Stimulated activated CD4-positive, alpha-beta T cell treated with anti-CD3 and anti-CD28 coated beads, Interleukin-4, amount 100 ng/mL, for 24 hours (primary cell): ENCODE data around the gene FLT3LG.
A peak's percentile ranks its signal among the peaks of the same experiment; 100 is the strongest.
"Not testable (repeated sequence)": the region's sequence is repeated elsewhere in the genome, so short reads cannot be mapped to it uniquely, and the experiment has no call there.

Experiments
- DNase-seq: peaks from one replicate; pipeline ENCODE4 v3.0.0-alpha.2; 2020

Gene FLT3LG

DNA sequence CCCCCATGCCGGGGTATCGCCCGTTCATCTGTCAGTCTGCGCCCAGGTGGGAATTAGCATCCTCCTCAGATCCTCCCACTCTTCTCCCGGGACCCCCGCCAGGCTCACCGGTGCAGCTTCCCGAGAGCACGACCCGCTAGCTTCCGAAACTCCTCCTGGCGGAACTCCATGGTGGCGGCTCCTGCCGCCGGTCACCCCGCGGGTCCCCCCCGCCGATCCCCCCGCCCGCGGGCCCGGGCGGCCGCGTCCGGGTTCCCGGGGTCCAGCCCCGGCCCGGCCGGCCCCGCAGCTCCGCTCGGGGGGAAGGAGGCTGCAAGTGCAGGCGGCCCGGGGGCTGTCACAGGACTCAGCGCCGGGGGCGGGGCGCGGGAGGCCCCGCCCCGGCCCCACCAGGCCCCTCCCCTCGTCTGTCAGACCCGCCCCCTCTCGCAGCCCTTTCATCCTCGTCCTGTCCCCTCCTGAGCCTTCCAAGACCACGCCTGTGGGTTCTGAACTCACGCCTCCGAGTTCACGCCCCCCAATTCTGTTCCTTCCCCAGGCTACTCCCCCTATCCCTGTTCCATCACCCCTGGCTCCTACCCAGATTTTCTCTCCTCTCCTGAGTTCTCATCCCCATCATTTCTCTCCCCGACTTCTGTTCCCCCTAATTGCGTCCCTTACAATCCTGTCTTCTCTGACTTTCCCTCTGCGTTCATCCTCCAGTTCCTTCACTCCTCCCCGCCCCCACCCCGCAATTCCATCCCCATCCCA, 32.6 kb upstream of the FLT3LG start, which contains the start of gene SLC17A7:
TSS of gene SLC17A7 (minus strand) at position 318 of the 750 bp plus-strand sequence. CDS start at position 170, 148 bp downstream.
- DNase-seq = peak; percentile 35

- no peak for DNase-seq
These were observed 32.1 kb upstream of the FLT3LG start for GRCh38 chr19:49441960-49442350.

DNA sequence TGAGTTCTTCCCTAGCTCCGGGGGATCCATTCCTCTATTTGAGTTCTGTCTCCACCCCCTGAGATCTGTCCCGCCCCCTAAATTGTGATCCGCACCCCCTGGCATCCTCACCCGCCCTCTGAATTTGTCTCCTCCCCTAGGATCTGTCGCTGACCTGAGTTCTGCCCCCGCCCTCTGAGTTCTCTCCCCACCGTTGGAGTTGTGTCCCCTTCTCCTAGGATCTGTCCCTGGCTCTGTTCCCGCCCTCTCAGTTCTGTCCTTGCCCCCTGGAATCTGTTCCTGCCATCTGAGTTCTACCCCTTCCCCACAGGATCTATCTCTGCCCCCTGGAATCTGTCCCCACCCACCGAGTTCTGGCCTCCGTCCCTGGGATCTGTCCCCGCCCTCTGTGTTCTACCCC, 31.7 kb upstream of the FLT3LG start:
- no peak for DNase-seq

DNA sequence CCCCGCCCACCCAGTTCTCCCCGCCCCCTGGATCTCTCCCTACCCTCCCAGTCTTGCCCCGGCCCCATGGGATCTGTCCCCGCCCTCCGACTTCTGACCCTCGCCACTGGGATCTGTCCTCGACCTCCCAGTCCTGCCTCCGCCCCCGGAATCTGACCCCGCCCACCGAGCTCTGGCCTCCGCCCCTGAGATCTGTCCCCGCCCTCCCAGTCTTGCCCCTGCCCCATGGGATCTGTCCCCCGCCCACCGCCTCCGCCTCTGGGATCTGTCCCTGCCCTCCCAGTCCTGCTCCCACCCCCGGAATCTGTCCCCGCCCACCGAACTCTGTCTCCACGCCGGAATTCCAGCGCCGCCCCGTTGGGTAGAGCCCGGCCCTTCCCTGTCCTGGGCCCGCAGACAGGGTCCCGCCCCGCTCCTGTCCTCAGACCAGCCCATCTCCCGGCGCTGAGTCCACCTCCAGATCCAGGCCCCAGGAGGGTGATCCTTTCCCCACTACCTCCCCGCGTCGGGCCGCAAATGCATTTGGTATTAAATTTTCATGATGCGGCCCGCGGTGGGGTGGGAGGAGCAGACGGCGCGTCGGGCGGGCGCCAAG, 31.1 kb upstream of the FLT3LG start:
- peak; percentile 63 for DNase-seq

GRCh38 chr19:49443366-49444099, 30.5 kb upstream of the FLT3LG start:
- DNase-seq = peak; percentile 95

DNA sequence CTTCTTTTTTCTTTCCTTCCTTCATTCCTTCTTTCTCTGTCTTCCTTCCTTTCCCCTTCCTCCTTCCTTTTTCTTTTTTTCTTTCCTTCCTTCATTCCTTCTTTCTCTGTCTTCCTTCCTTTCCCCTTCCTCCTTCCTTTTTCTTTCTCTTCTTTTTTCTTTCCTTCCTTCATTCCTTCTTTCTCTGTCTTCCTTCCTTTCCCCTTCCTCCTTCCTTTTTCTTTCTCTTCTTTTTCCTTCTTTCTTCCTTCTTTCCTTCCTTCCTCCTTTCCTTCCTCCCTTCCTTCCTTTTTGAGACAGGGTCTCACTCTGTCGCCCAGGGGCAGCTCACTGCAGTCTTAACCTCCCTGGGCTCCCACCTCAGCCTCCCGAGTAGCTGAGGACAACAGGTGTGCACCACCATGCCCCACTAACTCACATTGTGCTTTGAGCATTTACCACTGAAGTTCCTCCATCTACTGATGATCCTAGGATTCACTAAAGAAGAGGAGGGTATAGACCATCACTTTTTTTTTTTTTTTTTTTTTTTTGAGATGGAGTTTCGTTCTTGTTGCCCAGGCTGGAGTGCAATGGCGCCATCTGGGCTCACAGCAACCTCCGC, 29.8 kb upstream of the FLT3LG start:
- not testable (repeated sequence) for DNase-seq

DNA sequence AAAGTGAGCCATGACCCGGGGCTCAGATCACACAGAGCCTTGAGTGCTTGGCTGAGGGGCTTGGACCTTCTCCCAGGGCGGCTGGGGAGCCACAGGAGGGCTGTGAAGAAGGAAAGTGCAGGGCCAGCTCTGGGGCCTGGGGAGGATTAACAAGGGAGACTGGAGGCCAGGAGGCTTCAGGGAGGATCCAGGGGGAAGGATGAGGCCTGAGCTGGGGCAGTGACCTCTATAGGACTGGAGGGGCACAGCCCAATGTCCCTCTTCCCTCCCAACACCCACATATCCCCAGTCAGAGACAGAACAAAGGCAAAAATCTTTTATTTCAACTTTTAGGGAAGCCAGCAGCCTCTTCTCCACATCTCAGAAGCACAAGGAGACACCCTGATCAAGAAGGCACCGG, 28.0 kb upstream of the FLT3LG start:
- no peak for DNase-seq

DNA sequence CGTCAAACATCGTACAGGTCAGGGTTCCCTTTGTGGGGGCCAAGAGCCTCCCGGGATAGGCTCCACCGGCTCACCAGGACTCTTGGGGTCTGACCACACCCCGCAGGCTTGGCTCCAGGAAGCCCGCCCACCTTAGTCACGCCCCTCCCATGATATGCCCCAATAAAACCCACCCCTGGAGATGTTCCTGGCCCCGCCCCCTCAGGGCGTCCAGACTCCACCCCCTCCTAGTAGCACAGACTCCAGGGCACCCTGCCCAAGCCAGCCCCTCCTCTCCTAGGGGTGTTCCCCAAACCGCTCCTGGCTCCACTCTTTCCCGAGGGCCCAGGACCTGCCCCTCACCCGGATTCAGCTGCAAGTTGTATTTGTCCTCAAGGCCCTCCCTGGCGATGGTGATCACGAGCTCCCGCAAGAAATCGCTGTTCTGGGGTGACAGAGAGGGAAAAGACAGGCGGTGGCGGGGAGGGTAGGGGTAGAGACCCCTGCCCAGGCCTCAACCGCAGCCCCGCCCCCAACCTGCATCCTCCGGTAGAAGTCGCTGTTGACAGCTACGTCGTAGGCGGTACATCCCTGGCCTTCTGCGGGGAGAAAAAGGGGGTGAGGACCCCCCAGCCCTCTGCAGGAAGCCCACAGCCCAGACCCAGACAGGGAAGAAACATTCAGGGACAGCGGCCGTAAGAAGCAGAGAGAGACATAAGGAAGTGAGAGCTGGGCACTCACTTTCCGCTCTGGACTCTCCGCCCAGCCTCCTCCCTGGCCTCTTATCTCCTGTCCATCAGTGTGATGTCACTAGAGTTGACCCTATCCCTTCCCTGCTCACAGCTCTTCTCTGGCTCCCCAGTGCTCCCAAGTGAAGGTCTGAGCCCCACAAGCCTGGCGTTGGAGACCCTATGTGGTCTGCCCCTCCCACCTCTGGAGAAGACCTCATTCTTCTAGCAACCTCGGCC, 26.3 kb upstream of the FLT3LG start:
- DNase-seq = peak; percentile 18

GRCh38 chr19:49448432-49448786, 25.6 kb upstream of the FLT3LG start:
- DNase-seq = no peak

- DNase-seq = no peak
These were observed 23.6 kb upstream of the FLT3LG start for GRCh38 chr19:49450405-49450804.

DNA sequence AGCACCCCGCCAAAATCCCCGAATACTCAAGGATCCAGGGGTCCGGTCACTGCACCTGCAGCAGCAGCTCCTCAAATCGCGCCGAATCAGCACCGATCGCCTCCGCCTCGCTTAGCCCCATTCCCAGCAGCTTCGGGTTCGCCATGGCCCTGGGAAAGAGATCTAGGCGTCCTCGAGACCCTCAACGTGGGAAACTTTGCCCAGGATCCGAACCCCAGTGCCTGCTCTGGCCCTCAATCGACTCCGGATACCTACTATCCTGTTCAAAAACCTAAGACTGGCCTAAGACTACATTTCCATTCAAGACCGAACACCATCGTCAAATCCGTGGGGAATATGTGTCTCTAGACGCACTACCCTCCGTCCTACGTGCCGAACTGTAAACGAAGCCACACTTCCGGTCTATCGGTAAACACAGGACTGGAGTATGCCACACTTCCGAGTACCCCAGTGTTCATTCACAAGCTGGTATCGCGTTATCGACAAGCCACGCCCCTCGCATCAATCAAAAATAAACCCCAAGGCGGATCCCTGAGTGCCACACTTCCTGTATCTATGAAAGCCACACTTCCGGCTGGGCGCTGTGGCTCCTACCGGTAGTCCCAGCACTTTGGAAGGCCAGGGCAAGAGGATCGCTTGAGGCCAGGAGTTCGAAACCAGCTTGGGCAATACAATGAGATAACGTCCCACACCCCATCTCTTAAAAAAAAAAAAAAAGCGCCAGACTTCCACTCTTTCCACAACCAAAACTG, 22.4 kb upstream of the FLT3LG start, which contains the start of gene PIH1D1:
TSS of gene PIH1D1 (minus strand) at position 385 of the 752 bp plus-strand sequence. CDS start at position 145, 240 bp downstream.
- DNase-seq = peak; percentile 97

- DNase-seq = peak; percentile 98
These were observed 20.8 kb upstream of the FLT3LG start, which contains the start of gene ALDH16A1 for GRCh38 chr19:49453013-49453756. TSS of gene ALDH16A1 (plus strand) at chr19:49453225. CDS start at chr19:49453332, 107 bp downstream.

DNA sequence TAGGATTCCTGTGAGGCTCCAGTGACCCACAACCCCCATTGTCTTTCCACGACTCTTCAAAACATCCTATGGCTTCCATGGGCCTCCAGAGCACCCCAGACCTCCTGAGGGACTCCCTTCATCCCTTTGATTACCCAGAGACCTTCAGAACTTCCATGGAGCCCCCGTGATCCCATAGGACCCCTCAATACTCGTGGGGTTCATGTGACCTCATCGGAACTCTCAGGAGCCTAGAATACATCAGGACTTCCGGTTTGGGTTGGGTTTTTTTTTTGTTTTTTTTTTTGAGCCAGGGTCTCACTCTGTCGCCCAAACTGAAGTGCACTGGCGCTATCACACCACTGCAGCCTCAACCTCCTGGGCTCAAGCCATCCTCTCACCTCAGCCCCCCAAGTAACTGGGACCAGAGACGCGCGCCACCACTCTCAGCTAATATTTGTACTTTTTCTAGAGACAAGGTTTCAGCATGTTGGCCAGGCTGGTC, 20.2 kb upstream of the FLT3LG start:
- DNase-seq = no peak

GRCh38 chr19:49455773-49456172, 18.2 kb upstream of the FLT3LG start:
- DNase-seq = no peak

- DNase-seq = no peak
These were observed 17.7 kb upstream of the FLT3LG start for GRCh38 chr19:49456326-49456725.

DNA sequence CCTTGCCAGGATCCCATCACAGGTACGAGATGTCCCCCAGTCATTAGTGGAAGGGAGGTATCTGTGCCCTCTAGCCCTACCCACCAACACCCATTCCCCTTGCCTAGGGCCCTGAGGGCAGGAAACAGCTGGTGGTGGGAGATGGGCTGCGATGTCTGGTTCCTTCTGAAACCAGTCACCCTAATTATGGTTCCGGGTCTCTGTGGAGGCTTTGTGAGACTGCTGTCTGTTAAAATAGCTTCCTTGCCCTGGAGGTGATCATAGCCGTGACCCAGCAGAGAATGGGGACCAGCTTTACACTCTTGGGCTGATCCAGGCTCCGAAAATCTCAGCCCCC, 15.5 kb upstream of the FLT3LG start:
- DNase-seq = no peak

GRCh38 chr19:49459388-49459787, 14.6 kb upstream of the FLT3LG start:
- DNase-seq = no peak

DNA sequence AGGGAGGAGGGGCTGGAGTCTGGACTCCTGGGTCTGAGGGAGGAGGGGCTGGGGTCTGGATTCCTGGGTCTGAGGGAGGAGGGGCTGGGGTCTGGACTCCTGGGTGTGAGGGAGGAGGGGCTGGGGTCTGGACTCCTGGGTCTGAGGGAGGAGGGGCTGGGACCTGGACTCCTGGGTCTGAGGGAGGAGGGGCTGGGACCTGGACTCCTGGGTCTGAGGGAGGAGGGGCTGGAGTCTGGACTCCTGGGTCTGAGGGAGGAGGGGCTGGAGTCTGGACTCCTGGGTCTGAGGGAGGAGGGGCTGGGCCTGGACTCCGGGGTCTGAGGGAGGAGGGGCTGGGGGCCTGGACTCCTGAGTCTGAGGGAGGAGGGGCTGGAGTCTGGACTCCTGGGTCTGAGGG, 12.9 kb upstream of the FLT3LG start:
- not testable (repeated sequence) for DNase-seq

DNA sequence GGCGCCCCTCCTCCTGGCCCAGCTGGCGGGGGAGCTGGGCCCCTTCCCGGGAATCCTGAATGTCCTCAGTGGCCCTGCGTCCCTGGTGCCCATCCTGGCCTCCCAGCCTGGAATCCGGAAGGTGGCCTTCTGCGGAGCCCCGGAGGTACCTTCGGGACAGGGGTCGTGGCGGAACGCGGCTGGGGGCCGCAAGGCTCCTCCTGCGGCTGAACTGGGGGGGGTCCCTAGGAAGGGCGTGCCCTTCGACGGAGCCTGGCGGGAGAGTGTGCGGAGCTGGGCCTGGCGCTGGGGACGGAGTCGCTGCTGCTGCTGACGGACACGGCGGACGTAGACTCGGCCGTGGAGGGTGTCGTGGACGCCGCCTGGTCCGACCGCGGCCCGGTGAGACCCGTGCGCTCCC, 12.4 kb upstream of the FLT3LG start:
- no peak for DNase-seq

- no peak for DNase-seq
These were observed 11.5 kb upstream of the FLT3LG start for GRCh38 chr19:49462492-49462891.
